ENCODE results near the gene GPR108.

The GPR108 gene

DNA sequence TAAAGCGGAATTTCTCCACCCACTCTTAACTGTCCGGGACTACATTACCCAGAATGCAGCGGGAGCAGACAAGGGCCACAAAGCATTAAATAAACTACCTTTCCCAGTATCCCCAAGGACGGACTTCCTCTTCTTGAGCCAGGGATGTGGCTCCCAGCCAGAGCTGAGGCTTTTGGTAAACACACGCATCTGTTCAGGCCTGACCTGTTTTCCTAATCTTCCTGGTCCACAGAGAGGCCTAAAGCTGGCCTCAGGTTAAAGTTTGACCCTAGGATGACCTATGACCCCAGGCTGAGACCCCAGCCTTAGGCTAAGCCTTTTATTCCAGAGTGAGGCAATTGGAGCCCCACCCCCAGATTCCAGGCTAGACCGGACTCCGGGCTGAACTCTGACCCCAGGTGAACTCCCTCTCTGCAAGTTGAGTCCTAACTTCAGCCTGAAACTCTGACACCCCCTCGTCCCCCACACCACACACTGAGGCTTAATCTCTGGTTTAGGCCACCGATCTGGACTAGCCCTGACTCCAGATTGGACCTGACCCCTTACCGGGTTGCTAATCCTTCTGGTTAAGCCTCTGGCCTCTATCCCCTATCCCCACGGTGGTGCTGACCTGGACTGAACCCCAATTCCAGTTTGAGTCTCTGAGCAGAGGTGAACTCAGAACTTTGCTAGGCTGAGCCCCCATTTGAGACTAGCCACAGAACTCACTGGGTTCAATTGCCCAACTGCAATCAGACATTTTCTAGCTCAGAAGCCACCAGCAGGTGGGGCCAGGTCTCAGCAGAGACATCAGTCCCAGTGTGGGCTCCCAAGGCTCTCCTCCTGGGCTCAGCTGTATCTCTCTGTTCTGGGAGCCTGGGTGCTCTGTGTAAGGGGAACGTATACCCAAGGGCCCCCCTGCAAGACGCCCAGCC lies 750 bp upstream of the GPR108 start:
- peak; percentile 74 for DNase-seq (ENCODE audit: low read depth)

DNA sequence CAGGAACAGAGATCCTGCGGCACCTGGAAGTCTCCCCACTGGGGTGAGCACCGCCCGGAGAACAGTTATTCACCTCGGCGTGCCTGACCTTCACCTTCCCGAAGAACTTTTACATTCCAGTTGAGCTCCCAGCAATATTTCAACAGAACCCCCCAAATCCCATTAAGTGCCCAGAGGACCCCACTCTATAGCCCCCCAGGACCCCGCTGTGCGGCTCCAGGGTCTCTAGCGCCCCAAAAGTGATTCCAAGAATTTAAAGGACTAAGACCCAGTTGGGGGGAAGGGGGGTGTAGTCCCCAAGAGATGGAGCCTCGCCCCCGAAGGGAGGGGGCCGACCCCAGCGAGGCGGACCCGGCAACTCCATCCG lies 480 bp downstream of the GPR108 start:
- DNase-seq (ENCODE audit: low read depth), result no peak

DNA sequence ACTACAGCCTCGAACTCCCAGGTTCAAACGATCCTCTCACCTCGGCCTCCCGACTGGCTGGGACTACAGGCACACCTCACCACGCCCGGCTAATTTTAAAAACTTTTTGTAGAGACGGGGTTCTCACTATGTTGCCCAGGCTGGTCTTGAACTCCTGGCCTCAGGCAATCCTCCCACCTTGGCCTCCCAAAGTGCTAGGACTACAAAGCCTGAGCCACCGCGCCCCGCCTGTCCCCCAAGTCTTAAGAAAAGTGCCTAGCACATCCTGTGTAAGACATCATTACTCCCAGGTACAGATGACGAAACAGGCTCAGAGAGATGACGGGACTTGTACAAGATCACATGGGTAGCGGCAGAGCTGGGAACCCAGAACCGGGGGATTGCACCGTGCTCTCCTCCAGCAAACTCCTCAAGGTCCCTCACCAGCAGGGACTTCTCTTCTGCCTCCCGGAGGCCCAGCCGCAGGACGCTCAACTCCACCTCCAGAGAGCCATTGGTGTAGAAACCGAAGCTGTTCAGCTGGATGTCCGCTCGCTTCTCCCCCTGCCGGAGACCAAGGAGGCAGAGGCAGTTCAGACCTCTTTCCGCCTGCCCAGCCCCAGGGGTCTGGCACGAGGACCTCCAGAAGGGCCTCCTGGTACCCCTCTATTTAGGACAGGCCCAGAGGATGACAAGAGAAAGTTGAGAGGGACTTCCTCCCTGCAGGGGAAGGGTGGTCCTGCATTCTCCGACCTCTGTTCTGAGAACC lies 1.0 kb downstream of the GPR108 start:
- DNase-seq (ENCODE audit: low read depth), result peak; percentile 86

DNA sequence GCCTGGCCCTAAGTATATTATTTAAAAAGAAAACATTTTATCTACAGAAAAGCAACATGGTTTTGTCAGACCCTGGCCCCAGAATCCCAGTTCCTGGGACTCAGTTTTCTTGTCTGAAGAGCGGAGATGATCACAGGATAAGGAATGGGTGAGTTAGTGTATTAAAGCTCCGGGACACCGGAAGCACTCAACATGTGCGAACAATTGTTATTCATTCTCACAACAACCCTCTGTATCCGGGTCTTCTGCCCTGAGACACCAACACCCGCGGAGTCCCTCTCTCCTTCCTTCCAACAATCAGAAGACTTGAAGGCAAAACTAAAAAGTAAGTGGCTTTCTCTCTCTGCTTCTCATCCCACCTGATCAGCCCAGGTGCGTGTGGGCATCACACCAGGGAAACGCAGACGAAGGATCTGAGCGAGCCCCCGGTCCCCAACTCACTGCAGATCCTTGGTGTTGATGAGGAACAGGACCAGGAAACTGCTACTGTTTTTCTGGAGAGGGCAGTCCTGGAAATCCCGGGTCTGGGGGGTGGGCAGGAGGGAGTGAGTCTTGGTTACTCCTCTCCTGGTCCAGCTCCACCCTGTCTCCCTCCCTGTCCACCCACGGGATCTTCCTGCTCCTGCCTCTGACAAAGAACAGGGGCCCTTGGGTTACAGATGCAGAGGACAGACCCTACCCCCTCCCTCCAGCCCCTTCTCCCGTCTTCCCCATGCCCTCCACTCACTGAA lies 2.0 kb downstream of the GPR108 start:
- DNase-seq (ENCODE audit: low read depth), result no peak

DNA sequence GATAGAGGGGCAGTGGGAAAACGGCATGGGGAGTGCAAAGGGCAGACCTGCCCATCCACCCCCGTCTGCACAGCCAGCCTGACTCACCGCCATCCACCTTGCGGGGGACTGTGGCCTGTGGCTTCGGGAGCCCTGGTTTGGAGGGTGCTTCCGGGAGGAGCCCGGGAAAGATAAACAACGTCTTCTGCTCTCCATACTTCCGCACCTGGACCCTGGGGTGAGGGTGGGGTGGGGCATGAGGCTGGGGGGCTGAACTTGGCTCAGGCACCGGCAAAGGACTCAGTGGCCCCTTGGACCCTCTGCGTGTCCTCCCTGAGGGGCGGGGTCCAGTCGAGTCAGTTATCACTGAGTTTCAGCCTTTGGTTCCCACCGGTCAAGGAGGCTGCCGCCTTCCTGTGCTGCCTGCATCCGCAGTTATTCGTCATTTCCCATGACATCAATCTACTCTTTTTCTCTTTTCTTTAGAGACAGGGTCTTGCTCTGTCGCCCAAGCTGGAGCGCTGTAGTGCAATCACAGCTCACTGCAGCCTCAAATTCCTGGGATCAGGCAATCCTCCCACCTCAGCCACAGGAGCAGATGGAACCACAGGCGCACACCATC lies 3.2 kb downstream of the GPR108 start:
- no peak for DNase-seq (ENCODE audit: low read depth)

DNA sequence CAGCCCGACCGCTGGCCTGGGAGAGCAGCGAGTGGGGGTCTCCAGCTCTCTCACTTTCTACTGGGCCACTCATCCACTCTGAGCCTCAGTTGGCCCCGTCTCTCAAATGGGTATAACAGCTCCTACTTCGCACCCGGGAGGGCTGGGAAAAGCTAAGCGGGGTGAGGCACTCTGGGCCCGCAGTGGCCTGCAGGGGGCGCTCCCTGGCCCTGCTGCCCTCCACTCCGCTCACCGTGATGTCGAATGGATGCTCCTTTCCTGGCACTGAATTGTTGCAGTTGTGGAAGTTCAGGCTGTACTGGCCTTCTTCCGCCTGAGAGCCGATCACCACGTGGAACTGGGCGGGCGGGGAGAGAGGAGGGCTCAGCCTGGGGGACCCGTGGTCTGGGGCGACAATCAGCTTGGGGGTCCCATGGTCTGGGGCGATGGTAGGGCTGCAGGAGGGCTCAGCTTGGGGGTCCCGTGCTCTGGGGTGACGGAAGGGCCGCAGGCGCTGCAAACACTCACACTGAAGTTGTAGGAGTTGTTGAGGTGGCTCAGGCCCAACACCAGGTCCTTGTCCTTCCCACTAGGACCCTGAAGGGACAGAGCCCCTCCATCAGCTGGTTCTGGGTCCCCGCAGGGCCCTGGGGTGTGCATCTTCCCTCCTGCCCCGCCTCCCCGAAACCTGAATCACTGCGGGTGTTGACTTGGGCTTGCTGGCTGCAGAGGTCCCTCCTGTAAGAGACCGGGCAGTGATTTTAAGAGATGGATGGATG lies 3.9 kb downstream of the GPR108 start:
- no peak for DNase-seq (ENCODE audit: low read depth)

DNA sequence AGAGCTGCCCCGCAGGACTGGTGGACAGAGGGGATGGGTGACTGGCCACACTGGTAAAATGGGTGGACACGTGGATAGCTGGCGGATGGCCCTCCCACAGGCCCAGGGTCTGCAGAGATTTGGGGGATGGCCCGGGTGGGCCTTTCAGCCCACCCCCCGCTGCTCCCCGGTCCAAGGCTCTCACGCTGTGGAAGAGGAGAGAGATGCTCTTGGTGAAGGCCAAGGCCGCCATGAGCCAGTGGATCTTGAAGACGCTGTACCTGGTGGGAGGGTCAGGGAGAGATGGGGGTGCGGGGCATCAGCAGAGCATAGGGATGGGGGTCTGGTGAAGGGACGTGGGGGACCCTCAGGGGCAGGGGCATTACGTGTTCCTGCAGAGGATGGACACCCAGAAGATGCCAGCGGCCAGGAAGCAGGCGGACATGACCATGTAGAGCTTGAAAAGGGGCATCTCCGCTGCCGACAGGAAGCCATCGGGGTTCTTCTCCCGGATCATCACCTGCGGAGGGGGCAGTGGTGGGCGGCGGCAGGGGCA lies 4.5 kb downstream of the GPR108 start:
- DNase-seq (ENCODE audit: low read depth), result no peak

DNA sequence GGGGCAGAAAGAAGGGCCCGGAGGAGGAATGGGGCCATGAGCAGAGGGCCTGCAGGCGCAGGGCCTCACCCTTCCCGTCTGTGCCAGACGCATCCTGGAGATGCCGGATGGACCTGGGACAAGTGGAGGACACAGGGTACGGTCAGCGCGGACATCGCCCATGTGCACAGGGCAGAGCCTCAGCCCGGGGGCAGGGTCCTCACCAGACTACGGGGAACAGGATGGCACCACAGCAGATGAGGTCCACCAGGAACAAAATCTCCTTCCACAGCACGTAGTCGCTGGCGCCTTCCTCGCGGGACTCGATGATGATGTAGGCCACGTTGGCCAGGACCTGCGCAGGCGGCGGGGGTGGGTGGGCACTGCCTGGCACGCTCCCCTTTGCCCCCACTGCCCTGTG lies 5.6 kb downstream of the GPR108 start:
- DNase-seq (ENCODE audit: low read depth), result no peak

DNA sequence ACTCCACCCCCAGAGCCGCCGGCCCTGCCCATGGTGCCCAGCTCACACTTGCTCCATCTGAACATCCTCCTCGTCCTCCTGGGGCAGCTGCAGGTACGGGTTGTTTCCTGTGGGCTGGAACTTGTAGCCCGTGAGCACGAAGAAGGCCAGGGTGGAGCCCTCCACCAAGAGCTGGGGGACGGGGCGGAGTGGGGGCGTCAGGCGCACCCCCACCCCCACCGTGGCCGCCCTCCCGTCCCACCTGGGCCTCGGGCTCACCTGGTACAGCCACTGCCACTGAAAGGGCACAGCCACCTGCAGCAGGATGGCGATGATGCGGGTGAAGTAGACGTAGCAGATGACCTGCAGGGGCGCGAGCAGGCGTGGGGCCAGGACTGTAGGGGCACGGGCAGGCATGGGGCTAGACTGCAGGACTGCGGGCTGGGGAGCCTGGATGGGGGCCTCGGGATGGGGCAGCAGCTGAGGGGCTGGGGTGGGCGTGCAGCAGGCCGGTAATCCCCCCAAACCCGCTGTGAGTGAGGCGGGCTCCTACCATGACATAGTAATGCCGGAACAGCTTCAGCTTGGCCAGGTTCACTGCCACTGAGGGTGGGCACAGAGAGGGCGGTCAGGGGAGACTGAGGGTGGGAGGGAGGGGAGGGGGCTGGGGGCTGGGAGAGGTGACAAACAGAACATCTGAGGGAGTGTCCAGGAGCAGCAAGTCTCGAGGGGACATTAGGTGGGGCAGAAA lies 6.3 kb downstream of the GPR108 start:
- no peak for DNase-seq (ENCODE audit: low read depth)

DNA sequence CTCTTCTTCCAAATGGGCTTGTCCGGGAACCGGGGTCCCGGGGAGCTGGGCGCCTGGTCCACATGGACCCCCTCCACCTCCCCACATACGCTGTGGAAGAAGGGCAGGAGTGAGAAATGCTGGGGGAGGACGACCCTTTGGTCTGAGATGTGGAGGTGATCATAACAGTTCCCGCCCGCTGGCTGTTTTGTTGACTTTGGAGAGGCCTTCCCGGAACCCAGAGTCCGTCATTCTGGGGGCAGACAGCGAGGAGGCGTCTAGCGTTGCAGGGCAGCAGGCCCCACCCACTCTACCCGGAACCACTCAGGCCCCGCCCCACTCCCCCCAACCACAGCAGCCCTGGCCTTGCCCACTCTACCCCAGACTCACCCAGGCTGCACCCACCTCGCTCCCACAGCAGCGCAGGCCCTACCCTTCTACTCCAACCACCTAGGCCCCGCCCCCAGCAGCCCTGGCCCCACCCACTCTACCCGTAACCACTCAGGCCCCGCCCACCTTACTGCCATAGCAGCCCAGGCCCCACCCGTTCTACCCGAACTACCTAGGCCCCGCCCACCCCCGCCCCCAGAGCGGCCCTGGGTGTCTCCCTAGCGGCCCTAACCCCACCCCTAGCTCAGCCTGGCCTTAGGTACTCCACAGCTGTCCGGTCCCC lies 7.1 kb downstream of the GPR108 start:
- no peak for DNase-seq (ENCODE audit: low read depth)

DNA sequence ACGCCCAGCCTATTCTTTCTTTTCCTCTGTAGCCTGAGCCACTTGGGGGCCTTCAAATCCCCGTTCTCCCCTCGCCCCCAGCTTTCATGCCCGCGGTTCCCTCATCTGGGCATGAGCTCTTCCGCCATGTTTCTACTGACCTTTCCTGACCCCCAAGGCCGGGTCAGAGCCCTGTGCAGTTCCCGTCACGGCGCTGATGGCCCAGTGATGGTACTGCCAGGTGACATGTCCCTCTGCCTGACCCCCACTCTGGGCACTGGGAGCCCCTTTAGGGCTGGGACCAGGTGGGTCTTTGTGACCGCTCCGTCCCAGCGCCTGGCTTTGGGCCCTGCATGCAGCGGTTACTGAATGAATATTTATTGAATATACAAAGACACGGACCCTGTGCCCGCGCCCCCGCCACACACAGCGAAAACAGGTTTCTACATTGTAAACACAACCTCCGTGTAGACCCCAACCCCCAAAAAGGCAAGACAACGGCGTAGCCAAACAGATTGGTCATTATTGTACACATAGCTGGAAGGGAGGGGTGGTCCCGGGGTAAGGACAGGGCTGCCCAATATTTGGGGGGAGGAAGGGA lies 7.7 kb downstream of the GPR108 start:
- no peak for DNase-seq (ENCODE audit: low read depth)

DNA sequence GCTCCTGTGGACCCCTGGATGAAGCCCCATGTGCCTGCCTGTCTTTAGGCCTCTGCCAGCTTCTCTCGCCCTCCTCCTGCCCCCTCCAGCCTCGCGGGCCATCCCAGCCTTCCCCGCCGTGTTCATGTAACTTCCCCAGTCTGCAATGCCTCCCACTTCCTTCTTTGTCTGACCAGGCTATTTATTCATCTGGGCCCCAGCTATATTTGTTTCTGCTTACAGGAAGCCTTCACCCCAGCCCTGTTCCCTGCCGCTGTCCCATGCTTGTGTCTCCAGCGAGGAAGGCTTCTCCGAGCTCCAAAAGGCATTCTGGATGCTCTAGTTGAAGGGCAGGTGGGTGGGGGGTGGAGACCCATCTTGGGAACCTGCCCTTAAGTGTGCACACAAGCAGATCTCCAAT lies 9.0 kb downstream of the GPR108 start:
- DNase-seq (ENCODE audit: low read depth), result no peak

DNA sequence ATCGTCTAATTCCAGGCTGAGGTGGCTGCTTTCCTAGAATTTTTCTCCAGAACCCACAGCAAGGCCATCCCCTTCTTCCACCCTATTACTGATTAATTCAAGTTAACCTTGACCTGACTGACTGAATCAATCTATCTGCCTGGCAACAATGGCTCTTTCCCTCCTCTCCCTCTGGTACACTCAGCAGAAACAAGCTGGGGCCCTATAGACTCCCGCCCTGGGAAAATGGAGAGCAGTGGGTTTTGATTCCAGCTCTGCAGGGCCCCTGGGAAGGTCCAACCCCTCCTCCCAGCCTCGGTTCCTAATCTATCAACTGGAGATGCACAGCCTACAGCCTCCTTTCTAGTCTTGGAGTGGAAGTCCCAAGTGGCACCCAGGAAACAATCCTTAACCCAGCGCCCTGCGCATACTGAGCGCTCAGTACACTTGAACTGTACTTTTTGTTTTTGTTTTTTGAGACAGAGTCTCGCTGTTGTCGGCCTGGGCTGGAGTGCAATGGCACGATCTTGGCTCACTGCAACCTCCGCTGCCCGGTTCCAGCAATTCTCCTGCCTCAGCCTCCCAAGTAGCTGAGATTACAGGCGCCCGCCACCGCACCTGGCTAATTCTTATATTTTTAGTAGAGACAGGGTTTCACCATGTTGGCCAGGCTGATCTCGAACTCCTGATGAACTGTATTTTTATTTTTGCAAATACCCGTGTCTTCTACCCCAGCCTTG lies 11.7 kb downstream of the GPR108 start:
- no peak for DNase-seq (ENCODE audit: low read depth)

DNA sequence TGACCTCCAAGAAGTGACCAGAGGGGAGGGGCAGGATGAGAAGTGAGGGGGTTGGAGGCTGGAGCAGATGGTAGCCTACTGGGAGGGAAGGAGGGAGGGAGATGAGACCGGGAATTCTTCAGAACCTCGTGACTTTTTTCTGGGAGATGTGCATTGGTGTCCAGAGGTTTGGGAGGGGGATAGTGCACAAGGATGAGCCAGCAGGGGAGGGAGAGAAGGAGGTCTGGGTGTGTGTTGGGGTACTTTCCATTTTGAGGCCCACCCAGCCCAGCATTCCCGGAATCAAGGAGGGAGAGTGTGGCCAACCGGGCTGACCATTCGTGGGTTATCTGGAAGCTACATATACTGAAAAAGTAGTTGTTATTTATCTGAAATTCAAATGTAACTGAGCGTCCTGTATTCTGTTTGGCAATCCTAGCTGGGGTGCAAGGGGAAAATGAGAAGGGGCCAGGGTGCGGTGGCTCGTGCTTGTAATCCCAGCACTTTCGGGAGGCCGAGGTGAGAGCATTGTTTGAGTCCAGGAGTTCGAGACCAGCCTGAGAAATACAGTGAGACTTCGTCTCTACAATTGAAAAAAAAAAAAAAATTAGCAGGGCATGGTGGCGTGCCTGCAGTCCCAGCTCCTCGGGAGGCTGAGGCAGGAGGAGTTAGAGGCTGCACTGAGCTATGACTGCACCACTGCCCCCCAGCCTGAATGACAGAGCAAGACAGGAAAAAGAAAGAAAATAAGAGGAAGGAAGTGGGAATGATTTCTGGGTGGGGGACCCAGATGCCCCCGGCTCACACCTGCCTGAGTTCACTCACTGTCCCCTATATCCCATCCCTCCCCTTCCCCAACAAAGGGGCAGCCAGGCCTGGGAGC lies 12.5 kb downstream of the GPR108 start:
- no peak for DNase-seq (ENCODE audit: low read depth)

DNA sequence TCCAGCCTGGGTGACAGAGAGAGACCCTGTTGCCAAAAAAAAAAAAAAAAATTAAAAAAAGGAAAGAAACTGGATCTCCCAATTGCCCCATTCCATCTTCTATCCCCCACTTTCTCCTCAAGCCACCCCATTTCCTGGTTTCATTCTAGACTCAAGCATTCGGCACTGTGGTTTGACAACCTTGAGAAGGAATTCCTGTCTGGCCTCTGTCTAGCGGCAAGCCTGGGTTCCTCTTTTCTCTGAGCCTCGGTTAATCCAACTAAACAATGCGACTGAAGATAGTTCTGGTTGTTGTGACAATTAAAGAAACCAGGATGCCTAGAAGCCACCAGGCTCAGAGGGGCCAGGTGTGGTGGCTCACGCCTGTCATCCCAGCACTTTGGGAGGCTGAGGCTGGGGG lies 13.6 kb downstream of the GPR108 start:
- peak; percentile 42 for DNase-seq (ENCODE audit: low read depth)

DNA sequence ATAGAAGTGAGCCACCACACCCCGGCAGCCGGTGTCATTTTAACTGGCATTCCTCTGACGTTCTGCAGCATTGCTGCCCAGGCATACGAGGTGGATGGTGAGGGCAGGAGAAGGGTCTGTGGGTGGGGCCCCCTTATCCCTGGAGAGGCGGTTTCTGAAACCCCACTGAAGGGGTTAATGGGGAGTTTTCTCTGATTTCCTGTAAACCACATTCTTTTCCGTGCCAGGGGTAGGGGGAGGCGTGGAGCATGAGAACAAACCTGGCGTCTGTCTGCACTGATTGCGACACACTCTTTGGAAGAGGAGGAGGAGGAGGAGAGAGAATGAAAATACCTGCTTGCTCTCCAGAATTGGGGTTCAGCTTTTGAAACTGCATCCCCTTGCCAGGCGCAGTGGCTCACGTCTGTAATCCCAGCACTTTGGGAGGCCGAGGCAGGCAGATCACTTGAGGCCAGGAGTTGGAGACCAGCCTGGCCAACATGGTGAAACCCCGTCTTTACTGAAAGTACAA lies 14.2 kb downstream of the GPR108 start:
- peak; percentile 41 for DNase-seq (ENCODE audit: low read depth)

DNA sequence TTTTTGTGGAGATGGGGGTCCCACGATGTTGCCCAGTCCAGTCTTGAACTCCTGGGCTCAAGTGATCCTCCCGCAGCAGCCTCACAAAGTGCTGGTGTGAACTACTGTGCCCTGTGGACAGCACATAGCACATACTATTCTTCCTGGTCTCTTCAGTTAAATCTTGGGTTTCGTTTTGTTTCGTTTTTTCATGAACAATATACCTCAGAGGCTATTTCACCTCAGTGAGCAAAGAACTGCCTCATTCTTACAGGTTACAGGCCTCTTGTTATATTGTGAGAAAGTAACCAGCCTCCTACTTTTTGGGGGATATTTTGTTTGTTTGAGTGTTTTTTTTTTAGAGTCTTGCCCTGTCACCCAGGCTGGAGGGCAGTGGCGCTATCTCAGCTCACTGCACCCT lies 15.6 kb downstream of the GPR108 start:
- DNase-seq (ENCODE audit: low read depth), result no peak

DNA sequence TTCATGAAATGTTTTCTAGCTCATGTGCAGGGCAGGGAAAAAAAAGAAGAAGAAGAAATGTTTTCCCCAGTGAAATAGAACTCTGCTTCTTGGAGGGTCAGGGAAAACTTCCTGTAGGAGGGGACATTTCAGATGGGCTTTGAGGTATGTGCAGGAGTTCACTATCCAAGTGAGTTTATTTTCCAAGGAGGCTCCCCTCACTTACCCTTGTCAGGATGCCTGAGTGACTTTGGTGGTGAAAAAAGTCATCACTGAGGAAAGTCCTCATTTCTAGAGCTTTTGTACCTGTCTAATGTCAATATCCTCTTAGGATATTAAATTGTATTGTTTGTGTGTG lies 16.3 kb downstream of the GPR108 start:
- no peak for DNase-seq (ENCODE audit: low read depth)

Data from fibroblast of gingiva (primary cell).